ENCODE data around the gene PGBD5. TPM values are rescaled to one million over a fixed set of nuclear protein-coding genes. Genes with fewer than 3 reads are reported as not detected.

The PGBD5 gene
- total and polyA plus RNA-seq, 8 donors = 2.8 to 17.2 (median 10.4) TPM

DNA sequence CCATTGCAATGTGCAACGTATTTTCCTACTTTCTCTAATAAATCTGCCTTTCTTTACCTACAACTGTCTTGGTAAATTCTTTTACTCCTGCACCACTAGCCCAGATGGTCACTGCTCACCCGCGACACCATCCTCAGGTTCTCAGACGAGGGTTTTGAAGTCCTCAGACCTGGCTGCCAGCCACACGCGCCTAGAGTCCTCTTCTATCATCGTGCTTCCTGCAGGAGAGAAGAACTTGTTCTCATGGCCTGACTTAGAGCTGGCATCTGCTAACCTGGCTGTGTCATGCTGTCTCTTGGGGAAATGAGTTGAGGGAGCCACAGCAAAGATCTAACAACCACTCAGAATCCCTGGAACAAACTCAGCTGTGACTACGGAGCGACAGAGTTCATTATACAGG, 30.3 kb upstream of the PGBD5 start:
- FAIRE-seq (no peak), DNase-seq (no peak), ATAC-seq (peak in 2 of 4 donors; percentile 36 to 44)
- TF ChIP-seq, protein P1, sequence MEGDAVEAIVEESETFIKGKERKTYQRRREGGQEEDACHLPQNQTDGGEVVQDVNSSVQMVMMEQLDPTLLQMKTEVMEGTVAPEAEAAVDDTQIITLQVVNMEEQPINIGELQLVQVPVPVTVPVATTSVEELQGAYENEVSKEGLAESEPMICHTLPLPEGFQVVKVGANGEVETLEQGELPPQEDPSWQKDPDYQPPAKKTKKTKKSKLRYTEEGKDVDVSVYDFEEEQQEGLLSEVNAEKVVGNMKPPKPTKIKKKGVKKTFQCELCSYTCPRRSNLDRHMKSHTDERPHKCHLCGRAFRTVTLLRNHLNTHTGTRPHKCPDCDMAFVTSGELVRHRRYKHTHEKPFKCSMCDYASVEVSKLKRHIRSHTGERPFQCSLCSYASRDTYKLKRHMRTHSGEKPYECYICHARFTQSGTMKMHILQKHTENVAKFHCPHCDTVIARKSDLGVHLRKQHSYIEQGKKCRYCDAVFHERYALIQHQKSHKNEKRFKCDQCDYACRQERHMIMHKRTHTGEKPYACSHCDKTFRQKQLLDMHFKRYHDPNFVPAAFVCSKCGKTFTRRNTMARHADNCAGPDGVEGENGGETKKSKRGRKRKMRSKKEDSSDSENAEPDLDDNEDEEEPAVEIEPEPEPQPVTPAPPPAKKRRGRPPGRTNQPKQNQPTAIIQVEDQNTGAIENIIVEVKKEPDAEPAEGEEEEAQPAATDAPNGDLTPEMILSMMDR (IDR thresholded peaks at IDR 0.05) = no peak
- Histone ChIP-seq H3K27me3 (no peaks in the 10 kb centered on the region), H3K27ac (no peak overlapping the region), H3K4me1 (peaks cover 0 to 4% (median 0%) of the 10 kb centered on the region in 3 donors), H3K9me3 (no peaks in the 10 kb centered on the region), H3K36me3 (no peaks in the 10 kb centered on the region), H3K4me3 (no peak overlapping the region)
- WGBS, 2 donors = 42 to 54% methylated on average over 9 of the region's 9 CpGs
- intact Hi-C loops (cut with DNase I) = no loop called here

DNA sequence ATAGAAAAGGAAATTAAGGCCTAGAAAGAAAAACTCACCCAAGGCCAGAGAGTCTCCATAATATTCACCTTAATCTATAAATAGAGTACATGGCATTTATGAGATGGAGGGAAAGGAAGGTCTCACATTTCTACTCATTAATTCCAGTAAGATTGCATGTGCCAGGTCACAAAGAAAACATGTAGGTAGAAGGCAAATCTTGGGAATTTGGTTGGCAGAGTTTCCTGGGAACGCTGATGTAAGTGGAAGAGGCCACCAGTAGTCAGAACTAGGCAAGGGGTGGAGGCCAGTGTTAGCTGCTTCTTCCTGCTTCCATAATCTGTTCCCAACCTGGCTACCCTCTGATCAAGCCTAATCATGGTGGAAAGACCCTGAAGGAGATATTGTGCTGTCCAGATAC, 29.2 kb upstream of the PGBD5 start:
- no peaks in the 10 kb centered on the region for H3K27me3 ChIP-seq
- intact Hi-C loops (cut with DNase I) = no loop called here
- ATAC-seq (no peak), DNase-seq (no peak), FAIRE-seq (no peak)
- TF ChIP-seq, protein P1 (IDR thresholded peaks at IDR 0.05) = no peak
- H3K27ac ChIP-seq = no peak overlapping the region
- 76 to 97% methylated on average over 1 of the region's 1 CpG for WGBS, 2 donors
- H3K36me3 ChIP-seq = no peaks in the 10 kb centered on the region
- no peak overlapping the region for H3K4me3 ChIP-seq
- peaks cover 0 to 4% (median 0%) of the 10 kb centered on the region in 3 donors for H3K4me1 ChIP-seq
- H3K9me3 ChIP-seq = no peaks in the 10 kb centered on the region

DNA sequence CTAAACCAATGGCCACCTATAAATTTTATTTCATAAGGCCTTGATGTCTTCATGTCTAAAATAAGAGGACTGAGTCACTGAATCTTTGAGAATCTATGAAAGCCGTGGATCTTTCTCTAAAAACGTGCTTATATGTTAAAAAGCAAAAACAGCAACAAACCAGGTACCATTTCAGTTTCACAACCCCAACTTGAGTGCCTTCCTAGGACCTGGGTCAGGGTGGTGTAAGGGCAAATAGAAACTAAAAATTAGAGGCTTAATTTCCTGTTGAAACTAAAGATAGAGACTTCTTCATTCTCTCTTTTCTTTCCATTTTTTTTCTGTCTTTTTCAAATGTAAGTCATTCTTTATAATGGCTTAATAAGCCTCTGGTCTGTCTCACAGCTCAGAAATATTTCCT, 27.2 kb upstream of the PGBD5 start:
- 82 to 83% methylated on average over 2 of the region's 2 CpGs for WGBS, 2 donors
- Histone ChIP-seq H3K27ac (no peak overlapping the region), H3K27me3 (no peaks in the 10 kb centered on the region), H3K36me3 (no peaks in the 10 kb centered on the region), H3K4me3 (no peak overlapping the region), H3K9me3 (no peaks in the 10 kb centered on the region), H3K4me1 (peaks cover 0 to 4% (median 0%) of the 10 kb centered on the region in 3 donors)
- ATAC-seq (no peak), FAIRE-seq (no peak), DNase-seq (no peak)
- TF ChIP-seq, protein P1 (IDR thresholded peaks at IDR 0.05) = no peak
- intact Hi-C loops (cut with DNase I) = no loop called here

DNA sequence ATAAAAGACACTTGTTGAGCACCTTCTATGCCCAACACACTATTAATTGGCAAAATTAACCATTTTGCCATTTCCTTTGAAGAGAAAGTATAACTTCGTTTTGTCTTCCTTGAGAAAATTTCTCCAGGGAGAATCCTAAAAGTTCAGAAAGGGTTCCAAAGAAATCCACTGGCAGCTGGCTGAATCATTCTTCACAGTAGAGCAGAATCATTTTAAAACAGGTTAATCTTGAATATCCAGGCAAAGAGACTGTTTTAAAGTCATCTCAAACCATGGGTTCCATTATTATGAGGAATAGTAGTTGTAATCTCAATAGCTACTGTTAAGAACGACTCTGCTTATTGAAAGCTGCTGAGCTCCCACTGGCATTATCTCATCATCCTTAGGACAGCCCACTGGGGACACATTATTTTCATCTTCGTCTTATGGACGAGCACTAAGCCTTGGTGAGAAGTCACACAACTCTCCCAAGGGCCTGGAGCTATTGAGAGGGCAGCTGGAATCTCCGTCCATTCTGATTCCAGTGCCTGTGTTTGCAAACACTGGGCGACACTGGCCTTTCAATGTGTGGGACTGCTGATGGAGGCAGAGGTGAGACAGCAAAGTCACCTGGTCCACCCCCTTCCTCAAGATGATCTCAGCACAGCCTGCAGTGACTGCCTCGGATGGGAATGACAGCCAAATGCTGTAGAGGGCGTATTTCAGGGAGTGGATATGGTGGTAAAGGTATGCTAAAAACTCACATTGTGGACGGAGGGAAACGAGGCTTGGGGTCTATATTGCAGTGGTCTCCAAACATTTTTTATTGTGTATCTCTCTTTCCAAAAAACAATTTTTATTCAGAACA, 15.3 kb upstream of the PGBD5 start:
- intact Hi-C loops (cut with DNase I) = no loop called here
- H3K9me3 ChIP-seq = no peaks in the 10 kb centered on the region
- H3K27ac ChIP-seq = no peak overlapping the region
- H3K36me3 ChIP-seq = no peaks in the 10 kb centered on the region
- 73 to 75% methylated on average over 10 of the region's 10 CpGs for WGBS, 2 donors
- TF ChIP-seq, protein P1 (IDR thresholded peaks at IDR 0.05) = no peak
- DNase-seq (no peak), ATAC-seq (no peak), FAIRE-seq (no peak)
- H3K4me1 ChIP-seq = no peaks in the 10 kb centered on the region
- H3K4me3 ChIP-seq = no peak overlapping the region
- no peaks in the 10 kb centered on the region for H3K27me3 ChIP-seq

DNA sequence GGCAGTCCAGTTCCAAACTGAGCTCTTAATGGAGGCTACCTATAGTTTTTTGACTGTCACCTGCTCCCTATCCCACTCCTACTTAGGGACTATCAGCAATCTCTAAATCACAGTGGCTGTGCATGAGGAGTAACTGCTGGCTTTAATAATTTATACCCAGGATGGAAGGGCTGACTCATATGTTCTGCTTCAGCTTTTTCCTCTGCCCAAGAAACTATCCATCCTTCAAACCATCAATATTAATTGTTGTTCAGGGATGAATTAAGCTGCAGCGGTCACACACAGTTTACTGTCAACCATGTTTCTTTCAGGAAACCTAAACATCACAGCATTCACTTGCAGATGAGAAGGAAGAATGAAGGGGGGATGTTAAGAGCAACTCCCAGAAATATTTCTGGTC, 9.0 kb upstream of the PGBD5 start:
- H3K9me3 ChIP-seq = no peaks in the 10 kb centered on the region
- no peaks in the 10 kb centered on the region for H3K4me1 ChIP-seq
- no peak overlapping the region for H3K4me3 ChIP-seq
- WGBS, 2 donors = 97 to 98% methylated on average over 1 of the region's 1 CpG
- ATAC-seq (no peak), FAIRE-seq (no peak), DNase-seq (no peak)
- no peaks in the 10 kb centered on the region for H3K36me3 ChIP-seq
- no peak overlapping the region for H3K27ac ChIP-seq
- intact Hi-C loops (cut with DNase I) = no loop called here
- TF ChIP-seq, protein P1 (IDR thresholded peaks at IDR 0.05) = no peak
- no peaks in the 10 kb centered on the region for H3K27me3 ChIP-seq

Measured in pancreas (tissue), 10 donors.